GM10266 (cell line): ENCODE data around the gene CEP68.

Source experiments
- DNase-seq: peaks from one replicate; pipeline ENCODE4 v3.0.0; 2012; ENCODE audit errors: extremely low spot score
- TF ChIP-seq, protein P1 (sequence below): IDR thresholded peaks from 2 replicates; pipeline ENCODE4 v1.5.1; 2012; ENCODE audit warnings: mild to moderate bottlenecking, low read depth; ENCODE audit not compliant: control insufficient read depth, insufficient read depth; ENCODE audit errors: missing control alignments

CEP68 gene

GRCh38 chr2:65070172-65070830 is 14.1 kb downstream of the CEP68 start:
- TF ChIP-seq, protein P1, sequence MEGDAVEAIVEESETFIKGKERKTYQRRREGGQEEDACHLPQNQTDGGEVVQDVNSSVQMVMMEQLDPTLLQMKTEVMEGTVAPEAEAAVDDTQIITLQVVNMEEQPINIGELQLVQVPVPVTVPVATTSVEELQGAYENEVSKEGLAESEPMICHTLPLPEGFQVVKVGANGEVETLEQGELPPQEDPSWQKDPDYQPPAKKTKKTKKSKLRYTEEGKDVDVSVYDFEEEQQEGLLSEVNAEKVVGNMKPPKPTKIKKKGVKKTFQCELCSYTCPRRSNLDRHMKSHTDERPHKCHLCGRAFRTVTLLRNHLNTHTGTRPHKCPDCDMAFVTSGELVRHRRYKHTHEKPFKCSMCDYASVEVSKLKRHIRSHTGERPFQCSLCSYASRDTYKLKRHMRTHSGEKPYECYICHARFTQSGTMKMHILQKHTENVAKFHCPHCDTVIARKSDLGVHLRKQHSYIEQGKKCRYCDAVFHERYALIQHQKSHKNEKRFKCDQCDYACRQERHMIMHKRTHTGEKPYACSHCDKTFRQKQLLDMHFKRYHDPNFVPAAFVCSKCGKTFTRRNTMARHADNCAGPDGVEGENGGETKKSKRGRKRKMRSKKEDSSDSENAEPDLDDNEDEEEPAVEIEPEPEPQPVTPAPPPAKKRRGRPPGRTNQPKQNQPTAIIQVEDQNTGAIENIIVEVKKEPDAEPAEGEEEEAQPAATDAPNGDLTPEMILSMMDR = no peak
- no peak for DNase-seq

GRCh38 chr2:65070856-65071255 is 14.6 kb downstream of the CEP68 start:
- TF ChIP-seq, protein P1 = no peak
- DNase-seq = no peak

DNA sequence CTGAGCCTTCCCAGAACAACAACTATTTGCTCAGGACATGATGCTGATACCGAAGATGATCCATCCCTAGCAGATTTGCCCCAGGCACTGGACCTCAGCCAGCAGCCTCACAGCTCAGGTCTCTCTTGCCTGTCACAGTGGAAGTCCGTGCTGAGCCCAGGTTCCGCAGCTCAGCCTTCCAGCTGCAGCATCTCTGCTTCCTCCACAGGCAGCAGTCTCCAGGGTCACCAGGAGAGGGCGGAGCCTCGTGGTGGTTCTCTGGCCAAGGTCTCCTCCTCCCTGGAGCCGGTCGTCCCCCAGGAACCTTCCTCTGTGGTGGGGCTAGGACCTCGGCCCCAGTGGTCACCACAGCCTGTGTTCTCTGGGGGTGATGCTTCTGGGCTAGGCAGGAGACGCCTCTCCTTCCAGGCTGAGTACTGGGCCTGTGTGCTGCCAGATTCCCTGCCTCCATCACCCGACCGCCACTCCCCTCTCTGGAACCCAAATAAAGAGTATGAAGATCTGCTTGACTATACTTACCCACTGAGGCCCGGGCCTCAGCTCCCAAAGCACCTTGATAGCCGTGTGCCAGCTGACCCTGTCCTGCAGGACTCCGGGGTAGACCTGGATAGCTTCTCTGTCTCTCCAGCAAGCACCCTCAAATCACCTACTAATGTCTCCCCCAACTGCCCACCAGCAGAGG is 15.4 kb downstream of the CEP68 start:
- no peak for DNase-seq
- TF ChIP-seq, protein P1 = no peak

- TF ChIP-seq, protein P1 = no peak
- no peak for DNase-seq
These were observed 16.2 kb downstream of the CEP68 start for GRCh38 chr2:65072181-65072970.

- no peak for DNase-seq
- TF ChIP-seq, protein P1 = no peak
These were observed 17.8 kb downstream of the CEP68 start for GRCh38 chr2:65073879-65074565.

DNA sequence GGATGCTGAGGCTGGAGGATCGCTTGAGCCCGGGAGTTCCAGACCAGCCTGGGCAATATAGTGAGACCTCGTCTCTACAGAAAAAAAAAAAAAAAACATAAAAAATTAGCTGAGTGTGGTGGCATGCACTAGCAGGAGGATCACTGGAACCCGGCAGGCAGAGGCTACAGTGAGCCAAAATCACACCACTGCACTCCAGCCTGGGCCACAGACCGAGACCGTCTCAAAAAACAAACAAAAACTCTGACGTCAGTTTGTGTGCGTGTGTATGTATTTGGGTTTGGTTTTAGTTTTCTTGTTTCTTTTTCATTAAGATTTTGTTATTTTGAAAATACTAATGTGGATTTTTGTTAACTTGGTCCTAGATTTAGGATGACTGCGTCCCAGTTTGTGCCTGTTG is 19.0 kb downstream of the CEP68 start:
- TF ChIP-seq, protein P1 = no peak
- no peak for DNase-seq
